Adrenal gland (tissue), 5 donors: ENCODE results near the gene KIAA1210.

Source experiments
- CTCF ChIP-seq, 6 experiments: fragments of 450-650 bp in 4 of 6; fragments of 200-600 bp in 2 of 6; sonication (generic) in 1 of 6; IDR thresholded peaks; 1 replicate in 5 of 6; 2 replicates in 1 of 6; pipeline versions ENCODE4 v1.5.1 to v1.8.0; 2016 to 2021; ENCODE audit warnings: antibody characterized with exemption in 6 of 6, mild to moderate bottlenecking in 2 of 6, moderate library complexity in 1 of 6
- POLR2A ChIP-seq, 2 donors: fragments of 450-650 bp; IDR thresholded peaks; one replicate each; pipeline ENCODE4 v1.6.1; 2017; ENCODE audit warnings: antibody characterized with exemption in 2 of 2, mild to moderate bottlenecking in 2 of 2, moderate library complexity in 1 of 2
- donor health status: DM: no; HTN: no; CAD: no.

GRCh38 chrX:119105826-119106225, 21.8 kb downstream of the KIAA1210 start:
- TF ChIP-seq POLR2A (IDR thresholded peaks at IDR 0.05) (no peak), CTCF (IDR thresholded peaks at IDR 0.05) (no peak)
